Measurements from ENCODE around the gene PPT1. TPM values are rescaled to one million over a fixed set of nuclear protein-coding genes. Genes with fewer than 3 reads are reported as not detected.

The PPT1 gene
- total and polyA plus RNA-seq, 2 of the 4 experiments (the other 2 are of a cell fraction): 22.7 to 55.4 TPM

- H3K4ac ChIP-seq (ENCODE audit: low read depth, low read length): no peak overlapping the region
- dilution Hi-C loops (cut with HindIII; ENCODE audit: low sequenced_read_pairs, unreplicated experiment): no loop called here
- WGBS, 2 experiments (ENCODE audit: extremely low coverage in 2 of 2, insufficient read length in 1 of 2): no CpG with 5 or more reads among the region's 6 CpGs
Measured at GRCh38 chr1:40107290-40107959, 10.4 kb upstream of the PPT1 start.

More at GRCh38 chr1:40107290-40107959, 10.4 kb upstream of the PPT1 start:
- H2AFZ ChIP-seq (replicated peaks; ENCODE audit: low read length, poor library complexity): no peak overlapping the region
- H4K8ac ChIP-seq (ENCODE audit: low read depth in 2 of 2, low read length in 2 of 2): no peak overlapping the region
- POLR2A ChIA-PET (ENCODE audit: unreplicated experiment): no interaction called here
- H2BK5ac ChIP-seq (ENCODE audit: low read depth, low read length, poor library complexity, severe bottlenecking): no peak overlapping the region
- H3K9me3 ChIP-seq (ENCODE audit: control insufficient read depth, insufficient read depth, low read length): peaks cover 8% of the 10 kb centered on the region
- TF ChIP-seq SMC3 (IDR thresholded peaks at IDR 0.05; ENCODE audit: low read depth, low read length) (no peak), BHLHE40 (IDR thresholded peaks at IDR 0.05; ENCODE audit: low read depth, low read length) (no peak), NFE2L2 (IDR thresholded peaks at IDR 0.05; ENCODE audit: low read depth, low read length) (no peak), RCOR1 (IDR thresholded peaks at IDR 0.05; ENCODE audit: insufficient replicate concordance, low read length) (no peak), RFX5 (IDR thresholded peaks at IDR 0.05; ENCODE audit: low read depth, low read length) (no peak), POLR2A (IDR thresholded peaks at IDR 0.05; ENCODE audit: low read depth, low read length) (no peak), USF2 (IDR thresholded peaks at IDR 0.05; ENCODE audit: low read depth, low read length) (no peak), MAZ (IDR thresholded peaks at IDR 0.05; ENCODE audit: borderline replicate concordance, low read depth, low read length) (no peak), CEBPB (IDR thresholded peaks at IDR 0.05; ENCODE audit: low read depth, low read length) (no peak), MXI1 (IDR thresholded peaks at IDR 0.05; ENCODE audit: borderline replicate concordance, low read depth, low read length) (no peak), CHD1 (IDR thresholded peaks at IDR 0.05; ENCODE audit: low read depth, low read length) (no peak)
- H3K23ac ChIP-seq (ENCODE audit: low read depth, low read length): no peak overlapping the region
- no peak overlapping the region for H2BK120ac ChIP-seq (ENCODE audit: low read depth, low read length)
- no peak overlapping the region for H3K4me3 ChIP-seq (ENCODE audit: insufficient read depth, low read depth, low read length)
- H3K27me3 ChIP-seq (ENCODE audit: control insufficient read depth, insufficient read depth, low read length): peaks cover 5% of the 10 kb centered on the region
- CTCF ChIA-PET: no interaction called here
- H3K56ac ChIP-seq (ENCODE audit: extremely low read depth, insufficient read depth, low read length): no peak overlapping the region
- no peaks in the 10 kb centered on the region for H3K4me1 ChIP-seq (ENCODE audit: control insufficient read depth, insufficient read depth, low read length)
- no peak overlapping the region for H3K27ac ChIP-seq (ENCODE audit: insufficient read depth, low read length)
- H3K36me3 ChIP-seq (ENCODE audit: control insufficient read depth, insufficient read depth, low read length): no peaks in the 10 kb centered on the region
- in situ Hi-C loops (cut with MboI; ENCODE audit: low sequenced_read_pairs) (no loop called here), intact Hi-C loops (cut with micrococcal nuclease) (no loop called here)
- H3K4me2 ChIP-seq (ENCODE audit: low read depth, low read length): no peak overlapping the region
- no peak overlapping the region for H2AK5ac ChIP-seq (ENCODE audit: low read depth, low read length)
- no peak overlapping the region for H2BK15ac ChIP-seq (ENCODE audit: low read depth, low read length)
- H4K5ac ChIP-seq (ENCODE audit: low read depth, low read length): no peak overlapping the region
- BruUV-seq (replicated peaks): no TSS peak
- no peak overlapping the region for H3K18ac ChIP-seq (ENCODE audit: low read depth, low read length)
- ATAC-seq (ENCODE audit: low read depth) (no peak), DNase-seq (no peak)
- no peaks in the 10 kb centered on the region for H3K9me1 ChIP-seq (ENCODE audit: insufficient read depth, low read length)
- no peak overlapping the region for H2AK9ac ChIP-seq (replicated peaks; ENCODE audit: low read depth, low read length, poor library complexity)
- no peaks in the 10 kb centered on the region for H3K79me1 ChIP-seq (ENCODE audit: low read depth in 1 of 2, low read length in 2 of 2)
- no peak overlapping the region for H3K9ac ChIP-seq (ENCODE audit: low read depth, low read length)
- no peak overlapping the region for H3K14ac ChIP-seq (replicated peaks; ENCODE audit: low read depth, low read length)
- H4K20me1 ChIP-seq (ENCODE audit: insufficient read depth, low read length): no peaks in the 10 kb centered on the region
- H2BK20ac ChIP-seq (ENCODE audit: low read depth, low read length): no peak overlapping the region
- H4K91ac ChIP-seq (ENCODE audit: insufficient read depth, low read depth, low read length): no peak overlapping the region
